Measurements from ENCODE around the gene SPX.

GRCh38 chr12:21566907-21567394 lies 40.9 kb downstream of the SPX start:
- no peak for TF ChIP-seq CTCF (IDR thresholded peaks at IDR 0.05)
- no peak for TF ChIP-seq POLR2A (IDR thresholded peaks at IDR 0.05)

All from Peyer's patch (tissue), 4 donors.